HCT116 (cell line): ENCODE measurements around the gene GOT1. TPM values are rescaled to one million over a fixed set of nuclear protein-coding genes. Genes with fewer than 3 reads are reported as not detected.

ENCODE experiments used
- ATAC-seq: fragments of 200-7000 bp; cut with Tn5 transposase; 2 replicates; pipeline ENCODE4 v1.9.1; 2020; ENCODE audit warnings: mild to moderate bottlenecking, moderate library complexity
- BruUV-seq: library from RNA; stranded (reverse); fragments of 400-500 nt; replicated peaks from 2 replicates; lab custom pipeline; 2021; lab: Mats Ljungman, UMichigan
- CTCF ChIA-PET: fragments of 300-600 bp; sonication (Branson Sonifier 250); formaldehyde crosslinking; loops from one replicate; lab custom pipeline; 2021; ENCODE audit warnings: antibody characterized with exemption; lab: Charles Lee
- POLR2A ChIA-PET: fragments of 300-600, 350-600 bp; sonication (Branson Sonifier 250); formaldehyde crosslinking; loops from one replicate; lab custom pipeline; 2021; ENCODE audit warnings: antibody characterized with exemption; lab: Charles Lee
- RAD21 ChIA-PET, 2 experiments: fragments of 300-600 bp; sonication (Branson Sonifier 250); formaldehyde crosslinking; loops; one replicate each; lab custom pipeline; 2023; ENCODE audit warnings: low total read pairs in 2 of 2; ENCODE audit not compliant: uncharacterized antibody in 2 of 2, unreplicated experiment in 2 of 2, low non-redundant PET in 1 of 2; lab: Charles Lee
- DNase-seq: peaks from one replicate; pipeline ENCODE4 v3.0.0-alpha.2; 2010; ENCODE audit warnings: low read depth, low spot score
- H2AFZ ChIP-seq: fragments of 200-600 bp; shearing (Covaris generic), sonication (generic); 2 replicates; pipeline ENCODE4 v1.6.1; 2017; ENCODE audit warnings: low read depth, mixed run types, mixed read lengths, antibody characterized with exemption, low read length; ENCODE audit not compliant: poor library complexity, severe bottlenecking
- H3K27ac ChIP-seq: 2 replicates; pipeline ENCODE4 v1.5.1; 2012; ENCODE audit warnings: low read depth, low read length
- H3K27me3 ChIP-seq: fragments of 200-600 bp; sonication (generic); 2 replicates; pipeline ENCODE4 v1.6.1; 2016; ENCODE audit warnings: mixed run types, low read length, mixed read lengths; ENCODE audit not compliant: insufficient read depth
- H3K36me3 ChIP-seq, 2 experiments: fragments of 200-500 bp in 1 of 2; fragments of 200-600 bp in 1 of 2; sonication (Bioruptor generic) in 1 of 2; sonication (generic) in 1 of 2; 2 replicates each; pipeline versions ENCODE4 v1.5.1 to v1.6.1; 2014 to 2016; ENCODE audit warnings: low read length in 2 of 2, inconsistent platforms in 1 of 2, mixed read lengths in 1 of 2, mixed run types in 1 of 2; ENCODE audit not compliant: insufficient read depth in 2 of 2, control insufficient read depth in 1 of 2
- H3K4me1 ChIP-seq, 2 experiments: fragments of 200-600 bp in 1 of 2; sonication (generic) in 1 of 2; 2 replicates each; pipeline versions ENCODE4 v1.5.1 to v1.6.1; 2012 to 2017; ENCODE audit warnings: low read length in 2 of 2, inconsistent platforms in 1 of 2, mild to moderate bottlenecking in 1 of 2, mixed read lengths in 1 of 2, mixed run types in 1 of 2, moderate library complexity in 1 of 2; ENCODE audit not compliant: insufficient read depth in 2 of 2, control insufficient read depth in 1 of 2
- H3K4me2 ChIP-seq: fragments of 200-600 bp; sonication (generic); 2 replicates; pipeline ENCODE4 v1.6.1; 2017; ENCODE audit warnings: mixed run types, low read length, mixed read lengths
- H3K4me3 ChIP-seq, 2 experiments: fragments of 200-600 bp in 1 of 2; sonication (generic) in 1 of 2; replicated peaks in 1 of 2; 2 replicates each; pipeline ENCODE4 v1.5.1; 2011 to 2016; ENCODE audit warnings: low read length in 2 of 2, control low read depth in 1 of 2, low read depth in 1 of 2, mild to moderate bottlenecking in 1 of 2, mixed read lengths in 1 of 2, mixed run types in 1 of 2
- H3K79me2 ChIP-seq: fragments of 200-600 bp; sonication (generic); 2 replicates; pipeline ENCODE4 v1.6.1; 2017; ENCODE audit warnings: mild to moderate bottlenecking, mixed run types, low read length, moderate library complexity, mixed read lengths; ENCODE audit not compliant: insufficient read depth
- H3K9ac ChIP-seq: fragments of 200-600 bp; sonication (generic); 2 replicates; pipeline ENCODE4 v1.6.1; 2016; ENCODE audit warnings: low read length, mixed read lengths
- H3K9me2 ChIP-seq: fragments of 200-600 bp; sonication (generic), shearing (Covaris generic); 2 replicates; pipeline ENCODE4 v1.6.1; 2017; ENCODE audit warnings: mixed run types, mild to moderate bottlenecking, moderate library complexity; ENCODE audit not compliant: insufficient read depth
- H3K9me3 ChIP-seq, 2 experiments: fragments of 200-500 bp in 1 of 2; fragments of 200-600 bp in 1 of 2; sonication (Bioruptor generic) in 1 of 2; sonication (generic) in 1 of 2; 2 replicates each; pipeline ENCODE4 v1.6.1; 2014 to 2017; ENCODE audit warnings: low read length in 2 of 2, mixed read lengths in 2 of 2, inconsistent platforms in 1 of 2, low read depth in 1 of 2, mild to moderate bottlenecking in 1 of 2, mixed run types in 1 of 2, moderate library complexity in 1 of 2; ENCODE audit not compliant: control insufficient read depth in 1 of 2, insufficient read depth in 1 of 2
- H4K20me1 ChIP-seq: fragments of 200-600 bp; sonication (generic), shearing (Covaris generic); 2 replicates; pipeline ENCODE4 v1.6.1; 2017; ENCODE audit warnings: mixed run types, mild to moderate bottlenecking, moderate library complexity; ENCODE audit not compliant: insufficient read depth
- CTCF ChIP-seq, 3 experiments: fragments of 200-600 bp in 1 of 3; sonication (generic) in 1 of 3; IDR thresholded peaks in 2 of 3; conservative IDR thresholded peaks in 1 of 3; 2 replicates each; pipeline ENCODE4 v1.5.1; 2012 to 2017; ENCODE audit warnings: low read depth in 2 of 3, low read length in 2 of 3, antibody characterized with exemption in 1 of 3, borderline replicate concordance in 1 of 3, control low read depth in 1 of 3, mild to moderate bottlenecking in 1 of 3, mixed read lengths in 1 of 3, mixed run types in 1 of 3, moderate library complexity in 1 of 3; ENCODE audit not compliant: insufficient read depth in 1 of 3
- EGR1 ChIP-seq: IDR thresholded peaks from 2 replicates; pipeline ENCODE4 v1.6.1; 2012; ENCODE audit warnings: low read depth
- ELF1 ChIP-seq: IDR thresholded peaks from 2 replicates; pipeline ENCODE4 v1.6.1; 2012; ENCODE audit warnings: low read depth, borderline replicate concordance
- EZH2phosphoT487 ChIP-seq: fragments of 200-600 bp; IDR thresholded peaks from 2 replicates; pipeline ENCODE4 v1.6.1; 2018; ENCODE audit warnings: antibody characterized with exemption, borderline replicate concordance
- POLR2A ChIP-seq: IDR thresholded peaks from 2 replicates; pipeline ENCODE4 v1.7.0; 2011; ENCODE audit warnings: borderline replicate concordance; ENCODE audit not compliant: insufficient read depth, insufficient read length; ENCODE audit errors: extremely low read depth
- POLR2AphosphoS5 ChIP-seq: IDR thresholded peaks from 2 replicates; pipeline ENCODE4 v1.6.1; 2011; ENCODE audit warnings: mild to moderate bottlenecking, low read depth, low read length, moderate library complexity
- RAD21 ChIP-seq: IDR thresholded peaks from 2 replicates; pipeline ENCODE4 v1.6.1; 2012; ENCODE audit warnings: low read depth, mild to moderate bottlenecking
- SRF ChIP-seq: IDR thresholded peaks from 2 replicates; pipeline ENCODE4 v1.6.1; 2012; ENCODE audit warnings: low read depth
- TCF7L2 ChIP-seq: IDR thresholded peaks from 2 replicates; pipeline ENCODE4 v1.7.0; 2011; ENCODE audit warnings: borderline replicate concordance, inconsistent platforms; ENCODE audit not compliant: insufficient read depth, insufficient read length; ENCODE audit errors: extremely low read depth
- YY1 ChIP-seq: IDR thresholded peaks from 2 replicates; pipeline ENCODE4 v1.6.1; 2011; ENCODE audit warnings: low read length, low read depth, moderate library complexity, mild to moderate bottlenecking; ENCODE audit not compliant: insufficient replicate concordance; ENCODE audit errors: extremely low read depth
- intact Hi-C: fragments of 100-400 bp; cut with micrococcal nuclease; formaldehyde crosslinking; loops from 2 replicates; pipeline ENCODE4 v1.10.0; 2022
- total RNA-seq: library from RNA; stranded (reverse); gene quantifications from one replicate; pipeline ENCODE4 v1.2.1, GENCODE V29; 2021; ENCODE audit not compliant: unreplicated experiment
- TF ChIP-seq, protein P1 (sequence below): IDR thresholded peaks from 2 replicates; pipeline ENCODE4 v1.6.1; 2011; ENCODE audit warnings: mild to moderate bottlenecking, low read length, moderate library complexity; ENCODE audit not compliant: insufficient replicate concordance; ENCODE audit errors: extremely low read depth
- TF ChIP-seq, protein P2 (sequence below): IDR thresholded peaks from 2 replicates; pipeline ENCODE4 v1.6.1; 2012

GOT1 gene
- total RNA-seq, 1 experiment from 2014 or later, result 135 TPM

GRCh38 chr10:99411546-99411945 lies 18.9 kb downstream of the GOT1 start:
- Histone ChIP-seq H3K4me1 (no peaks in the 10 kb centered on the region), H3K79me2 (peaks cover 28% of the 10 kb centered on the region; the same call in 1 of the 2 replicates), H3K9me2 (no peaks in the 10 kb centered on the region), H4K20me1 (no peaks in the 10 kb centered on the region), H3K27ac (no peak overlapping the region), H2AFZ (no peak overlapping the region), H3K9ac (no peak overlapping the region), H3K4me3 (no peak overlapping the region), H3K4me2 (no peak overlapping the region), H3K27me3 (no peaks in the 10 kb centered on the region), H3K9me3 (no peaks in the 10 kb centered on the region), H3K36me3 (peaks cover under 1 to 1% of the 10 kb centered on the region in 2 experiments; a peak in 2 of 4 replicates)
- no peak for ATAC-seq
- ChIA-PET CTCF (interaction anchor here (0.8 kb wide), 1 partner anchor 25 kb away, joined by 3 read pairs; no protein-coding TSS in a partner anchor), RAD21 (no interaction called here), POLR2A (interaction anchor here (1.9 kb wide), 1 partner anchor 19 kb away, joined by 8 read pairs; the partner anchor contains the start of gene GOT1)
- intact Hi-C loops, result no loop called here
- BruUV-seq, result no TSS peak
- no peak for TF ChIP-seq POLR2AphosphoS5
- no peak for TF ChIP-seq SRF
- TF ChIP-seq, protein P1, sequence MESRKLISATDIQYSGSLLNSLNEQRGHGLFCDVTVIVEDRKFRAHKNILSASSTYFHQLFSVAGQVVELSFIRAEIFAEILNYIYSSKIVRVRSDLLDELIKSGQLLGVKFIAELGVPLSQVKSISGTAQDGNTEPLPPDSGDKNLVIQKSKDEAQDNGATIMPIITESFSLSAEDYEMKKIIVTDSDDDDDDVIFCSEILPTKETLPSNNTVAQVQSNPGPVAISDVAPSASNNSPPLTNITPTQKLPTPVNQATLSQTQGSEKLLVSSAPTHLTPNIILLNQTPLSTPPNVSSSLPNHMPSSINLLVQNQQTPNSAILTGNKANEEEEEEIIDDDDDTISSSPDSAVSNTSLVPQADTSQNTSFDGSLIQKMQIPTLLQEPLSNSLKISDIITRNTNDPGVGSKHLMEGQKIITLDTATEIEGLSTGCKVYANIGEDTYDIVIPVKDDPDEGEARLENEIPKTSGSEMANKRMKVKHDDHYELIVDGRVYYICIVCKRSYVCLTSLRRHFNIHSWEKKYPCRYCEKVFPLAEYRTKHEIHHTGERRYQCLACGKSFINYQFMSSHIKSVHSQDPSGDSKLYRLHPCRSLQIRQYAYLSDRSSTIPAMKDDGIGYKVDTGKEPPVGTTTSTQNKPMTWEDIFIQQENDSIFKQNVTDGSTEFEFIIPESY, result no peak
- no peak for TF ChIP-seq CTCF (IDR thresholded peaks at IDR 0.05 in 2 of 3, conservative IDR thresholded peaks at IDR 0.05 in 1 of 3; ENCODE audit: borderline replicate concordance in 1 of 3, insufficient read depth in 1 of 3, low read depth in 2 of 3, low read length in 2 of 3)
- no peak for TF ChIP-seq POLR2A
- no peak for TF ChIP-seq ELF1
- no peak for TF ChIP-seq EZH2phosphoT487
- TF ChIP-seq TCF7L2, result no peak
- TF ChIP-seq EGR1, result no peak
- no peak for TF ChIP-seq YY1
- TF ChIP-seq, protein P2, sequence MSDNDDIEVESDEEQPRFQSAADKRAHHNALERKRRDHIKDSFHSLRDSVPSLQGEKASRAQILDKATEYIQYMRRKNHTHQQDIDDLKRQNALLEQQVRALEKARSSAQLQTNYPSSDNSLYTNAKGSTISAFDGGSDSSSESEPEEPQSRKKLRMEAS, result no peak
- no peak for TF ChIP-seq RAD21
- no peak for DNase-seq
